ENCODE data around the gene BCL11B.
"Not testable (repeated sequence)": the region's sequence is repeated elsewhere in the genome, so short reads cannot be mapped to it uniquely, and the experiment has no call there.

The BCL11B gene

GRCh38 chr14:99231161-99231849, 40.7 kb downstream of the BCL11B start:
- H2BK5ac ChIP-seq (ENCODE audit: low read depth, low read length, poor library complexity, severe bottlenecking), result no peak overlapping the region
- no peaks in the 10 kb centered on the region for H3K36me3 ChIP-seq (ENCODE audit: control insufficient read depth in 1 of 2, insufficient read depth in 2 of 2, low read depth in 1 of 2, low read length in 2 of 2)
- H3K4me3 ChIP-seq (ENCODE audit: insufficient read depth in 1 of 2, low read depth in 1 of 2, low read length in 2 of 2), result no peak overlapping the region
- H3K4me2 ChIP-seq (ENCODE audit: low read length, poor library complexity, severe bottlenecking), result no peak overlapping the region
- no peak overlapping the region for H2BK15ac ChIP-seq (ENCODE audit: low read depth, poor library complexity, severe bottlenecking)
- H3K14ac ChIP-seq (ENCODE audit: low read length in 2 of 2), result no peak overlapping the region
- H2AFZ ChIP-seq (ENCODE audit: low read depth, low read length), result no peak overlapping the region
- no peak overlapping the region for H3K27ac ChIP-seq (ENCODE audit: low read length, poor library complexity, severe bottlenecking)
- H3K9me3 ChIP-seq (ENCODE audit: control insufficient read depth, low read length), result peaks cover 32% of the 10 kb centered on the region
- no peak overlapping the region for H3K23ac ChIP-seq (ENCODE audit: low read length in 2 of 2)
- WGBS, result 37% methylated on average over 38 of the region's 38 CpGs
- peaks cover 0 to 16% of the 10 kb centered on the region in 2 experiments for H3K27me3 ChIP-seq (ENCODE audit: control insufficient read depth in 1 of 2, insufficient read depth in 1 of 2, low read length in 2 of 2)
- no peak overlapping the region for H3K4ac ChIP-seq (ENCODE audit: low read depth in 1 of 2, low read length in 2 of 2)
- H2BK120ac ChIP-seq (ENCODE audit: low read depth, low read length), result no peak overlapping the region
- no peak for DNase-seq
- peaks cover 2% of the 10 kb centered on the region for H3K4me1 ChIP-seq (ENCODE audit: control insufficient read depth, insufficient read depth, low read depth, low read length)
- no peak overlapping the region for H4K91ac ChIP-seq (ENCODE audit: low read length)
- H2AK5ac ChIP-seq (ENCODE audit: low read length, severe bottlenecking), result no peak overlapping the region
- no peak overlapping the region for H4K8ac ChIP-seq (ENCODE audit: low read length)
- H3K79me1 ChIP-seq (replicated peaks; ENCODE audit: low read length, poor library complexity, severe bottlenecking), result no peaks in the 10 kb centered on the region
- H3K9ac ChIP-seq (ENCODE audit: low read length), result no peak overlapping the region
- H2BK12ac ChIP-seq (ENCODE audit: low read length in 2 of 2), result no peak overlapping the region
- H3K18ac ChIP-seq (ENCODE audit: low read depth in 1 of 2, low read length in 2 of 2), result no peak overlapping the region

GRCh38 chr14:99230208-99231151, 41.5 kb downstream of the BCL11B start:
- no peak overlapping the region for H2AK5ac ChIP-seq (ENCODE audit: low read length, severe bottlenecking)
- H3K23ac ChIP-seq (ENCODE audit: low read length in 2 of 2), result no peak overlapping the region
- peaks cover 2% of the 10 kb centered on the region for H3K4me1 ChIP-seq (ENCODE audit: control insufficient read depth, insufficient read depth, low read depth, low read length)
- no peak overlapping the region for H3K4me3 ChIP-seq (ENCODE audit: insufficient read depth in 1 of 2, low read depth in 1 of 2, low read length in 2 of 2)
- H3K14ac ChIP-seq (ENCODE audit: low read length in 2 of 2), result no peak overlapping the region
- no peak overlapping the region for H2AFZ ChIP-seq (ENCODE audit: low read depth, low read length)
- H4K91ac ChIP-seq (ENCODE audit: low read length), result no peak overlapping the region
- H3K18ac ChIP-seq (ENCODE audit: low read depth in 1 of 2, low read length in 2 of 2), result no peak overlapping the region
- H3K4me2 ChIP-seq (ENCODE audit: low read length, poor library complexity, severe bottlenecking), result no peak overlapping the region
- H3K79me1 ChIP-seq (replicated peaks; ENCODE audit: low read length, poor library complexity, severe bottlenecking), result no peaks in the 10 kb centered on the region
- 55% methylated on average over 22 of the region's 23 CpGs for WGBS
- no peak overlapping the region for H3K4ac ChIP-seq (ENCODE audit: low read depth in 1 of 2, low read length in 2 of 2)
- peaks cover 24% of the 10 kb centered on the region for H3K9me3 ChIP-seq (ENCODE audit: control insufficient read depth, low read length)
- no peak overlapping the region for H4K8ac ChIP-seq (ENCODE audit: low read length)
- no peak overlapping the region for H2BK12ac ChIP-seq (ENCODE audit: low read length in 2 of 2)
- H2BK120ac ChIP-seq (ENCODE audit: low read depth, low read length), result no peak overlapping the region
- H3K27ac ChIP-seq (ENCODE audit: low read length, poor library complexity, severe bottlenecking), result no peak overlapping the region
- no peak overlapping the region for H2BK5ac ChIP-seq (ENCODE audit: low read depth, low read length, poor library complexity, severe bottlenecking)
- H3K9ac ChIP-seq (ENCODE audit: low read length), result no peak overlapping the region
- H3K36me3 ChIP-seq (ENCODE audit: control insufficient read depth in 1 of 2, insufficient read depth in 2 of 2, low read depth in 1 of 2, low read length in 2 of 2), result no peaks in the 10 kb centered on the region
- H2BK15ac ChIP-seq (ENCODE audit: low read depth, poor library complexity, severe bottlenecking), result no peak overlapping the region
- H3K27me3 ChIP-seq (ENCODE audit: control insufficient read depth in 1 of 2, insufficient read depth in 1 of 2, low read length in 2 of 2), result peaks cover 0 to 24% of the 10 kb centered on the region in 2 experiments
- no peak for DNase-seq

GRCh38 chr14:99229654-99230207, 42.3 kb downstream of the BCL11B start:
- H3K27me3 ChIP-seq (ENCODE audit: control insufficient read depth in 1 of 2, insufficient read depth in 1 of 2, low read length in 2 of 2), result peaks cover 0 to 27% of the 10 kb centered on the region in 2 experiments
- no peak overlapping the region for H3K23ac ChIP-seq (ENCODE audit: low read length in 2 of 2)
- H3K27ac ChIP-seq (ENCODE audit: low read length, poor library complexity, severe bottlenecking), result no peak overlapping the region
- no peak overlapping the region for H2BK12ac ChIP-seq (ENCODE audit: low read length in 2 of 2)
- H3K9ac ChIP-seq (ENCODE audit: low read length), result no peak overlapping the region
- no peak overlapping the region for H3K4me2 ChIP-seq (ENCODE audit: low read length, poor library complexity, severe bottlenecking)
- H3K4me3 ChIP-seq (ENCODE audit: insufficient read depth in 1 of 2, low read depth in 1 of 2, low read length in 2 of 2), result no peak overlapping the region
- WGBS, result 51% methylated on average over 10 of the region's 10 CpGs
- H3K79me1 ChIP-seq (replicated peaks; ENCODE audit: low read length, poor library complexity, severe bottlenecking), result no peaks in the 10 kb centered on the region
- H3K4ac ChIP-seq (ENCODE audit: low read depth in 1 of 2, low read length in 2 of 2), result no peak overlapping the region
- H3K14ac ChIP-seq (ENCODE audit: low read length in 2 of 2), result no peak overlapping the region
- H2AFZ ChIP-seq (ENCODE audit: low read depth, low read length), result no peak overlapping the region
- H3K4me1 ChIP-seq (ENCODE audit: control insufficient read depth, insufficient read depth, low read depth, low read length), result peaks cover 2% of the 10 kb centered on the region
- H2BK15ac ChIP-seq (ENCODE audit: low read depth, poor library complexity, severe bottlenecking), result no peak overlapping the region
- H4K8ac ChIP-seq (ENCODE audit: low read length), result no peak overlapping the region
- no peak for DNase-seq
- H4K91ac ChIP-seq (ENCODE audit: low read length), result no peak overlapping the region
- H2BK5ac ChIP-seq (ENCODE audit: low read depth, low read length, poor library complexity, severe bottlenecking), result no peak overlapping the region
- H3K9me3 ChIP-seq (ENCODE audit: control insufficient read depth, low read length), result peaks cover 17% of the 10 kb centered on the region
- H3K18ac ChIP-seq (ENCODE audit: low read depth in 1 of 2, low read length in 2 of 2), result no peak overlapping the region
- no peak overlapping the region for H2AK5ac ChIP-seq (ENCODE audit: low read length, severe bottlenecking)
- H3K36me3 ChIP-seq (ENCODE audit: control insufficient read depth in 1 of 2, insufficient read depth in 2 of 2, low read depth in 1 of 2, low read length in 2 of 2), result no peaks in the 10 kb centered on the region
- H2BK120ac ChIP-seq (ENCODE audit: low read depth, low read length), result no peak overlapping the region

GRCh38 chr14:99228760-99229159, 43.2 kb downstream of the BCL11B start:
- H3K23ac ChIP-seq (ENCODE audit: low read length in 2 of 2); H4K91ac ChIP-seq (ENCODE audit: low read length); H2BK15ac ChIP-seq (ENCODE audit: low read depth, poor library complexity, severe bottlenecking); H3K9me3 ChIP-seq (ENCODE audit: control insufficient read depth, low read length); H4K8ac ChIP-seq (ENCODE audit: low read length); H3K4me1 ChIP-seq (ENCODE audit: control insufficient read depth, insufficient read depth, low read depth, low read length); H2AK5ac ChIP-seq (ENCODE audit: low read length, severe bottlenecking); H3K14ac ChIP-seq (ENCODE audit: low read length in 2 of 2); H2BK5ac ChIP-seq (ENCODE audit: low read depth, low read length, poor library complexity, severe bottlenecking); H3K4me2 ChIP-seq (ENCODE audit: low read length, poor library complexity, severe bottlenecking); H3K18ac ChIP-seq (ENCODE audit: low read depth in 1 of 2, low read length in 2 of 2); H2BK120ac ChIP-seq (ENCODE audit: low read depth, low read length); DNase-seq; H3K4ac ChIP-seq (ENCODE audit: low read depth in 1 of 2, low read length in 2 of 2); H3K27ac ChIP-seq (ENCODE audit: low read length, poor library complexity, severe bottlenecking); H3K4me3 ChIP-seq (ENCODE audit: insufficient read depth in 1 of 2, low read depth in 1 of 2, low read length in 2 of 2); H3K36me3 ChIP-seq (ENCODE audit: control insufficient read depth in 1 of 2, insufficient read depth in 2 of 2, low read depth in 1 of 2, low read length in 2 of 2); H2BK12ac ChIP-seq (ENCODE audit: low read length in 2 of 2); H3K9ac ChIP-seq (ENCODE audit: low read length); H2AFZ ChIP-seq (ENCODE audit: low read depth, low read length); H3K79me1 ChIP-seq (replicated peaks; ENCODE audit: low read length, poor library complexity, severe bottlenecking): not testable (repeated sequence)
- peaks cover 0 to 32% of the 10 kb centered on the region in 2 experiments for H3K27me3 ChIP-seq (ENCODE audit: control insufficient read depth in 1 of 2, insufficient read depth in 1 of 2, low read length in 2 of 2)
- 70% methylated on average over 4 of the region's 4 CpGs for WGBS

All from mesenchymal stem cell (in vitro differentiated cells and primary cell).